A549 (cell line): ENCODE measurements around the gene CNTNAP5. TPM values are rescaled to one million over a fixed set of nuclear protein-coding genes. Genes with fewer than 3 reads are reported as not detected.

Experiments used
- ATAC-seq, 2 experiments: fragments of 200-7000 bp in 1 of 2; fragments of >200 bp in 1 of 2; cut with Nextera tagmentation in 1 of 2; cut with Tn5 transposase in 1 of 2; 3 replicates each; pipeline versions ENCODE4 v1.8.0 to v1.9.1; 2018 to 2020; ENCODE audit warnings: mild to moderate bottlenecking in 1 of 2, moderate library complexity in 1 of 2
- CTCF ChIA-PET: fragments of 300-600 bp; sonication (Branson Sonifier 250); formaldehyde crosslinking; extraction: SDS; loops from one replicate; lab custom pipeline; 2021; ENCODE audit warnings: antibody characterized with exemption, inconsistent platforms; lab: Yijun Ruan, JAX
- POLR2A ChIA-PET: fragments of 350-600 bp; formaldehyde crosslinking; extraction: SDS; loops from one replicate; lab custom pipeline; 2021; ENCODE audit warnings: antibody characterized with exemption, inconsistent platforms; lab: Yijun Ruan, JAX
- DNase-seq, 2 experiments: peaks; one replicate each; pipeline versions ENCODE4 v3.0.0 to v3.0.0-alpha.2; 2011 to 2016; ENCODE audit warnings: low read depth in 1 of 2, low spot score in 1 of 2
- FAIRE-seq: peaks from 2 replicates; lab custom pipeline; 2011; peaks lifted over from hg19 to GRCh38; lab: Jason Lieb, UNC
- H3K27ac ChIP-seq, 2 experiments: fragments of >200 bp; sonication (Bioruptor Twin); formaldehyde crosslinking; 3 replicates each; pipeline ENCODE4 v1.5.1; 2016 to 2017
- H3K4me1 ChIP-seq: fragments of >200 bp; sonication (Bioruptor Twin); formaldehyde crosslinking; 3 replicates; pipeline ENCODE4 v1.6.1; 2016
- H3K4me2 ChIP-seq: fragments of >200 bp; sonication (Bioruptor Twin); formaldehyde crosslinking; 3 replicates; pipeline ENCODE4 v1.6.1; 2016
- H3K4me3 ChIP-seq: fragments of >200 bp; sonication (Bioruptor Twin); formaldehyde crosslinking; 3 replicates; pipeline ENCODE4 v1.5.1; 2016
- H3K9me3 ChIP-seq: fragments of >200 bp; sonication (Bioruptor Twin); formaldehyde crosslinking; 3 replicates; pipeline ENCODE4 v1.6.1; 2016
- BHLHE40 ChIP-seq: IDR thresholded peaks from 2 replicates; pipeline ENCODE4 v1.6.1; 2012; ENCODE audit warnings: low read depth, low read length, inconsistent platforms
- CBX2 ChIP-seq: fragments of 200-600 bp; sonication (generic); IDR thresholded peaks from 2 replicates; pipeline ENCODE4 v1.6.1; 2016; ENCODE audit warnings: low read depth, mild to moderate bottlenecking, borderline replicate concordance
- CHD4 ChIP-seq: fragments of 200-600 bp; sonication (generic); IDR thresholded peaks from 2 replicates; pipeline ENCODE4 v1.6.1; 2016; ENCODE audit warnings: antibody characterized with exemption, mild to moderate bottlenecking, borderline replicate concordance
- ESRRA ChIP-seq: fragments of 150-350 bp; IDR thresholded peaks from 2 replicates; pipeline ENCODE4 v1.6.1; 2014; ENCODE audit warnings: mild to moderate bottlenecking, low read length, borderline replicate concordance
- FOSB ChIP-seq: fragments of 250-450 bp; sonication (Bioruptor Pico); IDR thresholded peaks from 2 replicates; pipeline ENCODE4 v1.5.0; 2020; ENCODE audit warnings: mild to moderate bottlenecking, moderate library complexity
- FOSL2 ChIP-seq, 2 experiments: fragments of 450-650 bp in 1 of 2; fragments of >200 bp in 1 of 2; sonication (Bioruptor Twin) in 1 of 2; formaldehyde crosslinking; IDR thresholded peaks; 2 replicates each; pipeline versions ENCODE4 v1.5.0 to v1.6.1; 2016 to 2020; ENCODE audit warnings: mild to moderate bottlenecking in 1 of 2, moderate library complexity in 1 of 2
- GATA3 ChIP-seq: IDR thresholded peaks from 2 replicates; pipeline ENCODE4 v1.6.1; 2012; ENCODE audit warnings: borderline replicate concordance
- HDAC2 ChIP-seq: fragments of 200-600 bp; sonication (generic); IDR thresholded peaks from 2 replicates; pipeline ENCODE4 v1.6.1; 2016
- HOXA7 ChIP-seq: fragments of 250-450 bp; sonication (Bioruptor Pico); IDR thresholded peaks from 2 replicates; pipeline ENCODE4 v1.5.0; 2020; ENCODE audit warnings: mild to moderate bottlenecking, moderate library complexity
- HOXB5 ChIP-seq: fragments of 250-450 bp; sonication (Bioruptor Pico); IDR thresholded peaks from 2 replicates; pipeline ENCODE4 v1.5.0; 2020; ENCODE audit warnings: mild to moderate bottlenecking, moderate library complexity
- JUN ChIP-seq, 2 experiments: fragments of >200 bp; sonication (Bioruptor Twin); formaldehyde crosslinking; IDR thresholded peaks; 2 replicates in 1 of 2; 3 replicates in 1 of 2; pipeline ENCODE4 v1.6.1; 2016 to 2017
- RNF2 ChIP-seq: fragments of 200-600 bp; sonication (generic); IDR thresholded peaks from 2 replicates; pipeline ENCODE4 v1.6.1; 2016; ENCODE audit warnings: low read depth, mild to moderate bottlenecking, antibody characterized with exemption, moderate library complexity, borderline replicate concordance
- TP53 ChIP-seq: fragments of 250-450 bp; sonication (Bioruptor Pico); IDR thresholded peaks from 2 replicates; pipeline ENCODE4 v1.5.0; 2021; ENCODE audit warnings: mild to moderate bottlenecking, moderate library complexity
- WGBS: methylation state at CpG from one replicate; pipeline ENCODE4 v1.1.6; 2017; ENCODE audit errors: missing lambda C conversion rate; 5-methylcytosine and 5-hydroxymethylcytosine counted together
- polyA plus RNA-seq, 4 experiments: library from polyadenylated mRNA; depleted of rRNA in 3 of 4; stranded (reverse); fragments of >200 nt; fragmentation: RNase III in 1 of 4; extraction: RNeasy Plus Mini Kit Qiagen cat#74134 plus additional on column Dnase treatment in 1 of 4; gene quantifications; 2 replicates in 3 of 4; 3 replicates in 1 of 4; pipeline ENCODE4 v1.2.3, GENCODE V29; 2011 to 2017
- TF ChIP-seq, protein P1 (sequence below): fragments of 250-450 bp; sonication (Bioruptor Pico); IDR thresholded peaks from 2 replicates; pipeline ENCODE4 v1.5.0; 2021; ENCODE audit warnings: mild to moderate bottlenecking, moderate library complexity, borderline replicate concordance
- TF ChIP-seq, protein P2 (sequence below): fragments of 150-350 bp; IDR thresholded peaks from 2 replicates; pipeline ENCODE4 v1.6.1; 2014; ENCODE audit warnings: low read depth, mild to moderate bottlenecking, low read length
- TF ChIP-seq, protein P3 (sequence below): IDR thresholded peaks from 2 replicates; pipeline ENCODE4 v1.6.1; 2012
- TF ChIP-seq, protein P4 (sequence below): fragments of >200 bp; sonication (Bioruptor Twin); formaldehyde crosslinking; IDR thresholded peaks from 3 replicates; pipeline ENCODE4 v1.5.1; 2016

CNTNAP5 gene
- polyA plus RNA-seq, 2 of the 4 experiments (the other 2 are of a cell fraction): not detected

DNA sequence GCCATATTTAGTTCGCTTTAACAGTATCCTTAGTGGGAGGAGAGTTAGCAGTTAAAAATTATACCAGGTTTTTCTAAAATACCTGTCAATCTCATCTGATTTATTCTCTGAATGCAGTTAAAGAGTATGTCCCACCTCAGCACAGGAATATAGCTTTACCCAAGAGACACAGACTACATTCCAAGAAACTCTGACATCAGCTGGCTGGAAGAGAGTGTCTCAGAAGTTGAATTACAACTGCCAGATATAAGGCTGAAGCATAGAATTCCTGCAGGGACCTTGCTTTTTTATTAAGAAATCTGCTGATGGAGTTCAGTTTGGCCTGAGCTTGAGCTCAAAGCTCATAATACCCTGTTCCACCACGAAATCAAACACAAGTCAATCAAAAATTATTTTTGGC, 25.4 kb upstream of the CNTNAP5 start:
- H3K9me3 ChIP-seq: no peaks in the 10 kb centered on the region
- H3K4me3 ChIP-seq: no peak overlapping the region
- POLR2A ChIA-PET: no interaction called here
- H3K4me2 ChIP-seq: no peak overlapping the region
- TF ChIP-seq JUN (IDR thresholded peaks at IDR 0.05) (no peak), TP53 (CRISPR knock-in tag) (no peak), FOSL2 (IDR thresholded peaks at IDR 0.05) (no peak), FOSL2 (CRISPR knock-in tag; IDR thresholded peaks at IDR 0.05) (no peak), HDAC2 (no peak), HOXA7 (CRISPR knock-in tag) (no peak), ESRRA (no peak)
- TF ChIP-seq, protein P1, sequence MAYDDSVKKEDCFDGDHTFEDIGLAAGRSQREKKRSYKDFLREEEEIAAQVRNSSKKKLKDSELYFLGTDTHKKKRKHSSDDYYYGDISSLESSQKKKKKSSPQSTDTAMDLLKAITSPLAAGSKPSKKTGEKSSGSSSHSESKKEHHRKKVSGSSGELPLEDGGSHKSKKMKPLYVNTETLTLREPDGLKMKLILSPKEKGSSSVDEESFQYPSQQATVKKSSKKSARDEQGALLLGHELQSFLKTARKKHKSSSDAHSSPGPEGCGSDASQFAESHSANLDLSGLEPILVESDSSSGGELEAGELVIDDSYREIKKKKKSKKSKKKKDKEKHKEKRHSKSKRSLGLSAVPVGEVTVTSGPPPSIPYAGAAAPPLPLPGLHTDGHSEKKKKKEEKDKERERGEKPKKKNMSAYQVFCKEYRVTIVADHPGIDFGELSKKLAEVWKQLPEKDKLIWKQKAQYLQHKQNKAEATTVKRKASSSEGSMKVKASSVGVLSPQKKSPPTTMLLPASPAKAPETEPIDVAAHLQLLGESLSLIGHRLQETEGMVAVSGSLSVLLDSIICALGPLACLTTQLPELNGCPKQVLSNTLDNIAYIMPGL: no peak
- TF ChIP-seq, protein P2, sequence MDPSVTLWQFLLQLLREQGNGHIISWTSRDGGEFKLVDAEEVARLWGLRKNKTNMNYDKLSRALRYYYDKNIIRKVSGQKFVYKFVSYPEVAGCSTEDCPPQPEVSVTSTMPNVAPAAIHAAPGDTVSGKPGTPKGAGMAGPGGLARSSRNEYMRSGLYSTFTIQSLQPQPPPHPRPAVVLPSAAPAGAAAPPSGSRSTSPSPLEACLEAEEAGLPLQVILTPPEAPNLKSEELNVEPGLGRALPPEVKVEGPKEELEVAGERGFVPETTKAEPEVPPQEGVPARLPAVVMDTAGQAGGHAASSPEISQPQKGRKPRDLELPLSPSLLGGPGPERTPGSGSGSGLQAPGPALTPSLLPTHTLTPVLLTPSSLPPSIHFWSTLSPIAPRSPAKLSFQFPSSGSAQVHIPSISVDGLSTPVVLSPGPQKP: no peak
- no peak for DNase-seq
- 2% methylated on average over 2 of the region's 2 CpGs for WGBS
- CTCF ChIA-PET: interaction anchor here (1.5 kb wide), 1 partner anchor 28 kb away, joined by 3 read pairs; no protein-coding TSS in a partner anchor
- ATAC-seq: no peak
- no peak overlapping the region for H3K27ac ChIP-seq
- FAIRE-seq: no peak
- no peaks in the 10 kb centered on the region for H3K4me1 ChIP-seq

DNA sequence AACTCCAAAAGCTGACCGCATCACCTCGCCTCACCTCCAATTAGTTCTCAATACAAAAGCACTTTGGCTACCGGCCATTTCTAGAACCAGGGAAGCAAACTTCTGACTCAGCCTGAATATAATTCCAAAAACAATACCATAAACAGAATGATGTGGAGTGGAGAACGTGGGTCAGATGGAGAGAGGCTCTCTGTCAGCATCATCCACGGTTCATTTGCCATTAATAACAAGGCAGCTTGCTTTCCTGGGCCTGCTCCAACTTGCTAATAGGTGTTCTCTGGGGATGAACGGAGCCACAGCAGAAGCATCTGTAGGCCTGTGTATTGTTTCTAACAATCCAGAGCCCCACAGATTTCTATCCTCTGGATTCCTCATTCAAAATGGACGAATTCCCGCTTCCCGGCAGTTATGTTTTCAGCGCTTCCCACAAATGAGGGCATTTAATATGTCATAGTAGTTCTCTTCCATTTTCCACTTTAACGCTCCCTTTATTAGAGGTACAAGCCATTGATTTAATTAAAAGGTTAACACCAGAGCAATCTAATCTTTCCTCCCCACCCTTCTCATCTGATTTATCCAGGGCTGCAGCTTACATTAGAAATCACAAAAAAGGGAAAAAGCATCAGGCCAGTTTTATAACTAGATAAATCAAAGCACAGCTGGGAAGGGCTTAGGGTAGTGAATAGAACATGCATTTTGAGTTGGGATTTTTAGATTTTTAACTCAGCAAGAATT, 23.2 kb upstream of the CNTNAP5 start:
- no peak for ATAC-seq
- Histone ChIP-seq H3K4me3 (no peak overlapping the region), H3K27ac (no peak overlapping the region), H3K4me1 (no peaks in the 10 kb centered on the region), H3K4me2 (no peak overlapping the region), H3K9me3 (no peaks in the 10 kb centered on the region)
- no peak for TF ChIP-seq ESRRA
- TF ChIP-seq, protein P2: no peak
- no peak for TF ChIP-seq HOXB5 (CRISPR knock-in tag)
- no peak for TF ChIP-seq BHLHE40
- TF ChIP-seq FOSB: no peak
- TF ChIP-seq CBX2: no peak
- no peak for TF ChIP-seq GATA3
- TF ChIP-seq, protein P3, sequence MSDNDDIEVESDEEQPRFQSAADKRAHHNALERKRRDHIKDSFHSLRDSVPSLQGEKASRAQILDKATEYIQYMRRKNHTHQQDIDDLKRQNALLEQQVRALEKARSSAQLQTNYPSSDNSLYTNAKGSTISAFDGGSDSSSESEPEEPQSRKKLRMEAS: no peak
- TF ChIP-seq, protein P1: no peak
- no peak for TF ChIP-seq CHD4
- no peak for TF ChIP-seq RNF2
- TF ChIP-seq JUN (IDR thresholded peaks at IDR 0.05): no peak
- TF ChIP-seq, protein P4, sequence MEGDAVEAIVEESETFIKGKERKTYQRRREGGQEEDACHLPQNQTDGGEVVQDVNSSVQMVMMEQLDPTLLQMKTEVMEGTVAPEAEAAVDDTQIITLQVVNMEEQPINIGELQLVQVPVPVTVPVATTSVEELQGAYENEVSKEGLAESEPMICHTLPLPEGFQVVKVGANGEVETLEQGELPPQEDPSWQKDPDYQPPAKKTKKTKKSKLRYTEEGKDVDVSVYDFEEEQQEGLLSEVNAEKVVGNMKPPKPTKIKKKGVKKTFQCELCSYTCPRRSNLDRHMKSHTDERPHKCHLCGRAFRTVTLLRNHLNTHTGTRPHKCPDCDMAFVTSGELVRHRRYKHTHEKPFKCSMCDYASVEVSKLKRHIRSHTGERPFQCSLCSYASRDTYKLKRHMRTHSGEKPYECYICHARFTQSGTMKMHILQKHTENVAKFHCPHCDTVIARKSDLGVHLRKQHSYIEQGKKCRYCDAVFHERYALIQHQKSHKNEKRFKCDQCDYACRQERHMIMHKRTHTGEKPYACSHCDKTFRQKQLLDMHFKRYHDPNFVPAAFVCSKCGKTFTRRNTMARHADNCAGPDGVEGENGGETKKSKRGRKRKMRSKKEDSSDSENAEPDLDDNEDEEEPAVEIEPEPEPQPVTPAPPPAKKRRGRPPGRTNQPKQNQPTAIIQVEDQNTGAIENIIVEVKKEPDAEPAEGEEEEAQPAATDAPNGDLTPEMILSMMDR: no peak
- WGBS: 24% methylated on average over 11 of the region's 11 CpGs
- CTCF ChIA-PET: no interaction called here
- DNase-seq: no peak
- no peak for FAIRE-seq
- POLR2A ChIA-PET: no interaction called here
